Calu3 (cell line): ENCODE measurements around the gene TLCD5. TPM values are rescaled to one million over a fixed set of nuclear protein-coding genes. Genes with fewer than 3 reads are reported as not detected.

Experiments
- BruUV-seq: library from RNA; stranded (reverse); fragments of 400-500 nt; replicated peaks from 2 replicates; lab custom pipeline; 2021; lab: Mats Ljungman, UMichigan
- CTCF ChIA-PET: fragments of 300-600 bp; sonication (Branson Sonifier 250); formaldehyde crosslinking; loops from one replicate; lab custom pipeline; 2022; ENCODE audit warnings: antibody characterized with exemption; lab: Charles Lee
- DNase-seq: peaks from one replicate; pipeline ENCODE4 v3.0.0; 2022
- H3K27ac Mint-ChIP-seq: one replicate; pipeline ENCODE4 v1.8.0; 2022; ENCODE audit warnings: mixed read lengths; ENCODE audit not compliant: unreplicated experiment
- H3K27me3 Mint-ChIP-seq: one replicate; pipeline ENCODE4 v1.8.0; 2022; ENCODE audit warnings: mixed read lengths; ENCODE audit not compliant: unreplicated experiment
- H3K36me3 Mint-ChIP-seq: one replicate; pipeline ENCODE4 v1.8.0; 2022; ENCODE audit warnings: mild to moderate bottlenecking, moderate library complexity, mixed read lengths; ENCODE audit not compliant: insufficient read depth, unreplicated experiment
- H3K4me1 Mint-ChIP-seq: one replicate; pipeline ENCODE4 v1.8.0; 2022; ENCODE audit warnings: mild to moderate bottlenecking, low read depth, mixed read lengths; ENCODE audit not compliant: unreplicated experiment
- H3K4me3 Mint-ChIP-seq: one replicate; pipeline ENCODE4 v1.8.0; 2022; ENCODE audit warnings: mild to moderate bottlenecking, low read depth, moderate library complexity, mixed read lengths; ENCODE audit not compliant: unreplicated experiment
- H3K9me3 Mint-ChIP-seq: one replicate; pipeline ENCODE4 v1.8.0; 2022; ENCODE audit warnings: low read depth, mixed read lengths; ENCODE audit not compliant: unreplicated experiment
- intact Hi-C: fragments of 100-400 bp; cut with micrococcal nuclease; formaldehyde crosslinking; loops from one replicate; pipeline ENCODE4 v1.10.0; 2022; ENCODE audit not compliant: unreplicated experiment
- total RNA-seq: library from RNA; stranded (reverse); gene quantifications from 2 replicates; pipeline ENCODE4 v1.2.3, GENCODE V29; 2022
- TF ChIP-seq, protein P1 (sequence below): fragments of 200-600 bp; IDR thresholded peaks from one replicate; pipeline ENCODE4 v1.8.0; 2022; ENCODE audit warnings: antibody characterized with exemption; ENCODE audit not compliant: unreplicated experiment

TLCD5 gene
- total RNA-seq, 1 experiment from 2014 or later: 4.9 TPM

DNA sequence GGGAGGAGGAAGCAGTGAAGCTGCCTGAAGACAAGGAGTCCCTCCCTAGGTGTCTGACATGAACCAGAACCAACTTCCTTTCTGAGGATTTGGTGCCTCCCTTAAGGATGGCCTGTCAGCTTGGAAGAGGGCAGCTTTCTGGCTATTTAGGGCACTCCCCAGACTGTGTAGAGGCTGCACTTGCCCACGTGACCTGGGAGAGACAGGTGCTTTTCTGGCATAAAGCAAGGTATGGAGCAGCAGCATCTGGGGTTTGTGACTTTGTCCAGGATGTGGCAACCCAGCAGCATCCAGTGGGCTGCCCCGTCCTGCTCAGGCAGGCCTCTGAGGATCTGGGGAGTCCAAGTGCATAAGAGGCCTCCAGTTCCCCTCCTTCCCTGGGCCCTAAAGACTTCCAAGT lies 42.0 kb upstream of the TLCD5 start:
- Mint-ChIP-seq H3K27me3 (peaks cover 33% of the 10 kb centered on the region), H3K9me3 (no peaks in the 10 kb centered on the region), H3K27ac (no peak overlapping the region), H3K4me1 (no peaks in the 10 kb centered on the region), H3K4me3 (no peak overlapping the region), H3K36me3 (no peaks in the 10 kb centered on the region)
- TF ChIP-seq, protein P1, sequence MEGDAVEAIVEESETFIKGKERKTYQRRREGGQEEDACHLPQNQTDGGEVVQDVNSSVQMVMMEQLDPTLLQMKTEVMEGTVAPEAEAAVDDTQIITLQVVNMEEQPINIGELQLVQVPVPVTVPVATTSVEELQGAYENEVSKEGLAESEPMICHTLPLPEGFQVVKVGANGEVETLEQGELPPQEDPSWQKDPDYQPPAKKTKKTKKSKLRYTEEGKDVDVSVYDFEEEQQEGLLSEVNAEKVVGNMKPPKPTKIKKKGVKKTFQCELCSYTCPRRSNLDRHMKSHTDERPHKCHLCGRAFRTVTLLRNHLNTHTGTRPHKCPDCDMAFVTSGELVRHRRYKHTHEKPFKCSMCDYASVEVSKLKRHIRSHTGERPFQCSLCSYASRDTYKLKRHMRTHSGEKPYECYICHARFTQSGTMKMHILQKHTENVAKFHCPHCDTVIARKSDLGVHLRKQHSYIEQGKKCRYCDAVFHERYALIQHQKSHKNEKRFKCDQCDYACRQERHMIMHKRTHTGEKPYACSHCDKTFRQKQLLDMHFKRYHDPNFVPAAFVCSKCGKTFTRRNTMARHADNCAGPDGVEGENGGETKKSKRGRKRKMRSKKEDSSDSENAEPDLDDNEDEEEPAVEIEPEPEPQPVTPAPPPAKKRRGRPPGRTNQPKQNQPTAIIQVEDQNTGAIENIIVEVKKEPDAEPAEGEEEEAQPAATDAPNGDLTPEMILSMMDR: no peak
- BruUV-seq: no TSS peak
- CTCF ChIA-PET: interaction anchor here (0.7 kb wide), 1 partner anchor 561 kb away, joined by 5 read pairs; no protein-coding TSS in a partner anchor
- intact Hi-C loops: no loop called here
- no peak for DNase-seq

DNA sequence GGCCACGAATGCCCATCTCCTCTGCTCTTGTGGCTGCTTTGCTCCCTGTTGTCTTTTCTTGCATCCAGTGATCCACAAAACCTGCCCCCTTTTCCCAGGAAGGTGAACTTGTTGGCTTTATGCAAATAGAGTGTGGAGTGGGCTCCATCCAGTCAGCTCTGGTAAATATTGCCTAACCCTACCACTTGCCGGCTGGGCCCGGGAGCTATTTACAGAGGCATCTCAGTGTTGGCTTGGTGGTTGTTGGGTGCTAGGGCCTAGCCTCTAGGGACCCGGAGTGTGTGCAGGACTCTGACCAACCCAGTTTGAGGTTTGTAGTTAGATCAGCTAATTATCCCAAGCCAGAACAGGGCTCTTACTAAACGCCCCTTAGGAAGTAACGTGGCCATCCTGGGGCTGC lies 40.8 kb upstream of the TLCD5 start:
- no peaks in the 10 kb centered on the region for H3K36me3 Mint-ChIP-seq
- CTCF ChIA-PET: no interaction called here
- no peak overlapping the region for H3K4me3 Mint-ChIP-seq
- intact Hi-C loops: no loop called here
- TF ChIP-seq, protein P1: no peak
- H3K27me3 Mint-ChIP-seq: peaks cover 35% of the 10 kb centered on the region
- no peaks in the 10 kb centered on the region for H3K9me3 Mint-ChIP-seq
- no peaks in the 10 kb centered on the region for H3K4me1 Mint-ChIP-seq
- no TSS peak for BruUV-seq
- no peak overlapping the region for H3K27ac Mint-ChIP-seq
- DNase-seq: no peak

DNA sequence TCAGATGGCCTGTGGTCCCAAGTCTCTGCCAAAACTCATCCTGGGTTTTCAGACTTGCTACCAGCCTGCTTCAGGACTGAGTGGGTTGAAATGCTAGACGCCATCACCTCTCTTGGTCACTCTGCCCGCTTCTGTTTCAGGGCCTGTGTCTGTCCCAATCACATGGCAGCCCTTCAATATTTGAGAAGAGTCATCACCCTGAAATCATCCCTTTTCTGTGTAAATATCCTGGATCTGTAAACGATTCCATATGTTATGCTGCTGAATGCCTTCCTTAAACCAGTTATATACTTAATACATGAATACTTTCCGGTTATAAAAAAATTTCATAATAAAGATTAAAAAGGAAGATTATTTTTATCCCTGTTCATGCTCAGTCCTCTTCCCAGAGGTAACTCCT lies 39.8 kb upstream of the TLCD5 start:
- intact Hi-C loops: no loop called here
- no TSS peak for BruUV-seq
- Mint-ChIP-seq H3K9me3 (no peaks in the 10 kb centered on the region), H3K27ac (no peak overlapping the region), H3K27me3 (peaks cover 45% of the 10 kb centered on the region), H3K4me1 (no peaks in the 10 kb centered on the region), H3K36me3 (no peaks in the 10 kb centered on the region), H3K4me3 (no peak overlapping the region)
- no peak for DNase-seq
- TF ChIP-seq, protein P1: no peak
- CTCF ChIA-PET: no interaction called here

DNA sequence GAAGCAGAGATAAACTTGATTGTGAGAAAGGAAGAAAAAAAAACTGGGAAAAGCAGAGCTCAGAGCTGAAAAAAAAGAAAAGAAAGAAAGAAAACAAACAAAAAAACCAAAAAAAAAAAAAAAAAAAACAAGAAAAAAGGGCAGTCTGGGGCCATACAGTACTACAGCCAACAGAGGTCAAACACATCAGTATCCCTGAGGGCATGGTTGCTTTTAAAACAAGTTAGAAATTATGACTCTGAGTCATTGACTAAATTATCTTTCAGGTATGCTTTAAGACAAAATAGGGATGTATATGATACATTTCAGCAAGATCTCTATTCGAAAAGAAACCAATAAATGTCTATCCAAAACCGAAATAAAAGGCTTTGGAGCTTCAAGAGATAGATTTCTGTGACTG lies 37.1 kb upstream of the TLCD5 start:
- DNase-seq: no peak
- no TSS peak for BruUV-seq
- H3K4me1 Mint-ChIP-seq: no peaks in the 10 kb centered on the region
- intact Hi-C loops: no loop called here
- TF ChIP-seq, protein P1: no peak
- no peaks in the 10 kb centered on the region for H3K36me3 Mint-ChIP-seq
- H3K27me3 Mint-ChIP-seq: peaks cover 47% of the 10 kb centered on the region
- CTCF ChIA-PET: no interaction called here
- no peaks in the 10 kb centered on the region for H3K9me3 Mint-ChIP-seq
- no peak overlapping the region for H3K4me3 Mint-ChIP-seq
- no peak overlapping the region for H3K27ac Mint-ChIP-seq
